GM10248 (cell line): ENCODE data around the gene MICALL1.

Experiments used
- CTCF ChIA-PET: fragments of 300-600 bp; sonication (Branson Sonifier 250); formaldehyde crosslinking; extraction: SDS; loops from one replicate; lab custom pipeline; 2021; ENCODE audit warnings: antibody characterized with exemption; lab: Yijun Ruan, JAX
- POLR2A ChIA-PET: fragments of 350-650 bp; sonication (Branson Sonifier 250); formaldehyde crosslinking; extraction: SDS; loops from one replicate; lab custom pipeline; 2020; ENCODE audit warnings: antibody characterized with exemption; lab: Yijun Ruan, JAX
- DNase-seq: peaks from one replicate; pipeline ENCODE4 v3.0.0; 2012; ENCODE audit errors: extremely low spot score
- CTCF ChIP-seq: IDR thresholded peaks from 2 replicates; pipeline ENCODE4 v1.5.1; 2012; ENCODE audit warnings: mild to moderate bottlenecking, low read depth; ENCODE audit errors: extremely low read depth, missing control alignments, control extremely low read depth

The MICALL1 gene

GRCh38 chr22:37880668-37881440 is 25.2 kb upstream of the MICALL1 start:
- no peak for DNase-seq
- TF ChIP-seq CTCF, result no peak
- ChIA-PET POLR2A (no interaction called here), CTCF (interaction anchor here (1.2 to 1.8 kb wide), 2 partner anchors 15 to 18 kb away, joined by 3 to 12 read pairs; no protein-coding TSS in a partner anchor)

DNA sequence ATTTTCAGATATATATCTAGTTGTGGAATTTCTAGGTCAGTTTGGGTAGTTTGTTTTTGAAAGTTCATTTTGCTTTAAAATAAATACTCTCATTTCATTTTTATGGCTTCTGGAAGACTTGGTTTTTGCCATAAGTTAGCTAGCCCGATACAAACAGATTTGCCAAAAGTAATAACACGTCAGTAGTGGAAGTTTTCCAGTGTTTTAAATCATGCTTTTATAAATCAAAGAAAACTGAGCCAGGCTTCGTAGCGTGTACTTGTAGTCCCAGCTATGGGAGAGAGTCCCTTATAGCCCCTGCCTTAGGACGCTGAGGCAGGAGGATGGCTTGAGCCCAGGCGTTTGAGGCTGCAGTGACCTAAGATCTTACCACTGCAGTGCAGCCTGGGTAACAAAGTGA is 21.7 kb upstream of the MICALL1 start:
- CTCF ChIA-PET, result interaction anchor here (1.0 to 1.4 kb wide), 5 partner anchors 12 to 67 kb away, joined by 3 to 5 read pairs (median 3); no protein-coding TSS in a partner anchor
- POLR2A ChIA-PET, result no interaction called here
- no peak for TF ChIP-seq CTCF
- DNase-seq, result no peak

DNA sequence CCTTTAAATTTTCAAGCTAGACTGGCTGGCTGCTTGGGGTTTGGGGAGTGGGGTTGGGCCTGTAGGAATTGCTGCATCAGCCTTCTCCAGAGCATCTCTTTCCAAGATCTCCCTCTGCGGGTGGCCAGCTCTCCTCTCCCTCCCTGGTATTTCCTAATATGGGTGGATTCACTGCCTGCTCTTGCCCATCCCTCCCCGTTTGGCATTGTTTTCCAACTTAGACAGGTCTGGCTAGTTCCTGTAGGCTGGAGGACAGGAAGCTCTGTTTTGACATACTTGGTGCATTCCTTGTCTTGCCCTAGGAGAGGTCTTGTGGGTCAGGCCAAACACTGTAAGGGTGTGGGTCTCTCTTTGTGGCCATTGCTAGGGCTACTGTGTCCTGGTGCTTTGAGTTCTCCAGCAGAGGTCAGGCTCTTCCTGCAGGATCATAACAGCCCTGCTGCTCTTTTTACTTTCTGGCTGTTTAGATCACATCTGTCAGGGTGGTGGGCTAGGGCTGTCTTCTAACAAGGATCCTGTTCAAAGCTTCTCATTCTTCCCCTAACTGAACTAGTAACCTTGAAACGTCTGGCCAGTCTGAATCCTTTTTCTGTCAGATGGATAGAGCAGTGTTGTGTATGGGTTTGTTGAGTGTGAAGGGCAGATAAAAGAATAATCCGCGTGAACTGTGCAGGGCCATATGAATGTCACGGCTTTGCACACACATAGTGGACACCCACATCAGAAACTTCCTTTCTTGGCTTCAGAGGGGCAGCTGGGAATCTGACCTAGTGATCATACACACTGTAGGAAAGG is 18.3 kb upstream of the MICALL1 start:
- DNase-seq, result no peak
- TF ChIP-seq CTCF, result peak; percentile 22
- CTCF ChIA-PET, result interaction anchor here (1.0 to 2.0 kb wide), 11 partner anchors 9 to 296 kb away, joined by 3 to 9 read pairs (median 4); partner anchors contain the start of gene MICALL1
- POLR2A ChIA-PET, result no interaction called here

- CTCF ChIA-PET, result interaction anchor here (1.3 to 2.0 kb wide), 2 partner anchors 14 to 28 kb away, joined by 3 to 4 read pairs; partner anchors contain the start of gene MICALL1
- POLR2A ChIA-PET, result no interaction called here
- no peak for TF ChIP-seq CTCF
- no peak for DNase-seq
Observed at GRCh38 chr22:37891926-37892325, 14.2 kb upstream of the MICALL1 start.

DNA sequence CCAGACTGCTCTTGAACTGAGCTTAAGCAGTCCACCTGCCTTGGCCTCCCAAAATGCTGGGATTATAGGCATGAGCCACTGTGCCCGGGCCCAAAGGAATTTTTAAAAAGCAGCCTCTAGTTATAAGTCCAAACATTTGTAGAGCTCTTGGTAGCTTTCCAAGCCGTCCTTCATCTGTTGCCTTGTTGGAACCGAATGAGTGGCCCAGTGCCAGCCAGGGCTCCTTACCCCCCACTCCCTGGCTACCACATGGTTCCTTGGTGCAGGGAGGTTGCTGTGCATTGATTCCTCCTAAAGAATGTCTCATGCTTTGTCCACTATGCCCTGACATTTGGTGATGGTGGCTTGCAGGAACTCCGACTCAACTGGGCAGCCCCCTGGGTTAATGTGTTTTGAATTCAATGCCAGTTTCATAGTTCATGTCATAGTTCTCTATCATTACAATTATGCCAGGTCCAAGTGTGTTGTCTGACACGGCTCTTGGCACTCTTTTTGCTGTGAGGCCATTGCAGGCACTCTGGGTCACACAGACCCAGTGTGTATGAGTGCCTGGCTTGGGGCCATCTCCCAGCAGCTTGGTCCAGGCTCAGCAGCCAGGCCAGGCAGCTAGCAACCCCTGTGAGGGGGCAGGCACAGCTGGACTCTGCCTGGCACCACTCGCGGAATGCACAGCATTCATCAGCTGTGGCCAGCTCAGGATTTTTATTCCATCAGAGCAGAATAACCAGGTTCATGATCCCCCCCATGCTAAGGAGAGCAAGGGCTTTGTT is 13.3 kb upstream of the MICALL1 start:
- ChIA-PET POLR2A (no interaction called here), CTCF (interaction anchor here (0.7 to 2.0 kb wide), 7 partner anchors 13 to 74 kb away, joined by 3 to 5 read pairs (median 3); partner anchors contain the start of gene MICALL1)
- DNase-seq, result no peak
- no peak for TF ChIP-seq CTCF
